ENCODE data around the gene EVA1B.

GRCh38 chr1:36345353-36345752 is 21.9 kb upstream of the EVA1B start:
- TF ChIP-seq CTCF (IDR thresholded peaks at IDR 0.05): no peak
- TF ChIP-seq EP300 (IDR thresholded peaks at IDR 0.05): no peak

All from gastroesophageal sphincter (tissue), 3 donors.